Endothelial cell (in vitro differentiated cells): ENCODE measurements around the gene LSM2. TPM values are rescaled to one million over a fixed set of nuclear protein-coding genes. Genes with fewer than 3 reads are reported as not detected.
"Not testable (repeated sequence)": the region's sequence is repeated elsewhere in the genome, so short reads cannot be mapped to it uniquely, and the experiment has no call there.

Experiments used
- DNase-seq: peaks from one replicate; pipeline ENCODE4 v3.0.0; 2021; ENCODE audit warnings: low spot score
- H3K27ac Mint-ChIP-seq: one replicate; pipeline ENCODE4 v1.8.0; 2021; ENCODE audit warnings: mixed read lengths, inconsistent platforms; ENCODE audit not compliant: unreplicated experiment
- H3K27me3 Mint-ChIP-seq: one replicate; pipeline ENCODE4 v1.8.0; 2021; ENCODE audit warnings: mild to moderate bottlenecking, moderate library complexity, mixed read lengths, inconsistent platforms; ENCODE audit not compliant: unreplicated experiment
- H3K36me3 Mint-ChIP-seq: one replicate; pipeline ENCODE4 v1.8.0; 2021; ENCODE audit warnings: mild to moderate bottlenecking, low read depth, mixed read lengths, inconsistent platforms; ENCODE audit not compliant: unreplicated experiment
- H3K4me1 Mint-ChIP-seq: one replicate; pipeline ENCODE4 v1.8.0; 2021; ENCODE audit warnings: mild to moderate bottlenecking, mixed read lengths, inconsistent platforms; ENCODE audit not compliant: unreplicated experiment
- H3K4me3 Mint-ChIP-seq: one replicate; pipeline ENCODE4 v1.8.0; 2021; ENCODE audit warnings: mild to moderate bottlenecking, mixed read lengths, inconsistent platforms; ENCODE audit not compliant: unreplicated experiment
- H3K9me3 Mint-ChIP-seq: one replicate; pipeline ENCODE4 v1.8.0; 2021; ENCODE audit warnings: mixed read lengths, inconsistent platforms; ENCODE audit not compliant: unreplicated experiment
- total RNA-seq: library from RNA; stranded (reverse); fragmentation: NEBNext Ultra II Directional; extraction: Animal tissue kit (Norgen Biotek cat#: 25700); gene quantifications from one replicate; pipeline ENCODE4 v1.2.1, GENCODE V29; 2021; ENCODE audit not compliant: unreplicated experiment
- TF ChIP-seq, protein P1 (sequence below): fragments of 200-600 bp; sonication (generic); IDR thresholded peaks from one replicate; pipeline ENCODE4 v1.5.0; 2021; ENCODE audit warnings: antibody characterized with exemption; ENCODE audit not compliant: unreplicated experiment

The LSM2 gene
- total RNA-seq, 1 donor from 2014 or later, result 57.1 TPM

GRCh38 chr6:31819871-31820299 lies 13.1 kb upstream of the LSM2 start:
- H3K36me3 Mint-ChIP-seq, result no peaks in the 10 kb centered on the region
- peaks cover 4% of the 10 kb centered on the region for H3K27me3 Mint-ChIP-seq
- TF ChIP-seq, protein P1, sequence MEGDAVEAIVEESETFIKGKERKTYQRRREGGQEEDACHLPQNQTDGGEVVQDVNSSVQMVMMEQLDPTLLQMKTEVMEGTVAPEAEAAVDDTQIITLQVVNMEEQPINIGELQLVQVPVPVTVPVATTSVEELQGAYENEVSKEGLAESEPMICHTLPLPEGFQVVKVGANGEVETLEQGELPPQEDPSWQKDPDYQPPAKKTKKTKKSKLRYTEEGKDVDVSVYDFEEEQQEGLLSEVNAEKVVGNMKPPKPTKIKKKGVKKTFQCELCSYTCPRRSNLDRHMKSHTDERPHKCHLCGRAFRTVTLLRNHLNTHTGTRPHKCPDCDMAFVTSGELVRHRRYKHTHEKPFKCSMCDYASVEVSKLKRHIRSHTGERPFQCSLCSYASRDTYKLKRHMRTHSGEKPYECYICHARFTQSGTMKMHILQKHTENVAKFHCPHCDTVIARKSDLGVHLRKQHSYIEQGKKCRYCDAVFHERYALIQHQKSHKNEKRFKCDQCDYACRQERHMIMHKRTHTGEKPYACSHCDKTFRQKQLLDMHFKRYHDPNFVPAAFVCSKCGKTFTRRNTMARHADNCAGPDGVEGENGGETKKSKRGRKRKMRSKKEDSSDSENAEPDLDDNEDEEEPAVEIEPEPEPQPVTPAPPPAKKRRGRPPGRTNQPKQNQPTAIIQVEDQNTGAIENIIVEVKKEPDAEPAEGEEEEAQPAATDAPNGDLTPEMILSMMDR, result no peak
- H3K9me3 Mint-ChIP-seq, result no peaks in the 10 kb centered on the region
- H3K4me1 Mint-ChIP-seq, result peaks cover 22% of the 10 kb centered on the region
- no peak for DNase-seq
- peak overlapping the region; percentile 19 for H3K4me3 Mint-ChIP-seq
- H3K27ac Mint-ChIP-seq, result no peak overlapping the region

DNA sequence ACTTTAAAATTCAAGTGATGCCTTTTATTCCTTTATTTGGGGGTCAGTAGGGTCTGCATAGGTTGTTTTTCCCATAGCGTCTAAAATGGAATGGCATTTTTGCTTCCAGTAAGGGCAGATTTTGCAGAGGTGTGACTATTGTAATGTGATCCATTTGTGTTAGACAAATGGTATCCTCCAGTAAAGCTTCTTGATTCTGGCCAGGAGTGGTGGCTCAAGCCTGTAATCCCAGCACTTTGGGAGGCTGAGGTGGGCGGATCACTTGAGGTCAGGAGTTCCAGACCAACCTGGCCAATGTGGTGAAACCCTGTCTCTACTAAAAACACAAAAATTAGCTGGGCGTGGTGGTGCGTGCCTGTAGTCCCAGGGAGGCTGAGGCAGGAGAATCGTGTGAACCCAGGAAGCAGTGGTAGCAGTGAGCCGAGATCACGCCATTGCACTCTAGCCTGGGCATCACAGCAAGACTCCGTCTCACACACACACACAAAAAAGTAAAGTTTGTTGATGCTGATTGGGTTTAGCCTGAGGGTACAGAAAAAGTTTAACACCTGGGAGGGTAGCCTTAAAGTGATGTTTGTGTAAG lies 11.3 kb upstream of the LSM2 start:
- peaks cover 20% of the 10 kb centered on the region for H3K4me1 Mint-ChIP-seq
- peak overlapping the region; percentile 56 for H3K4me3 Mint-ChIP-seq
- not testable (repeated sequence) for H3K27ac Mint-ChIP-seq, H3K9me3 Mint-ChIP-seq, H3K36me3 Mint-ChIP-seq, DNase-seq, H3K27me3 Mint-ChIP-seq

GRCh38 chr6:31817133-31817928 lies 10.6 kb upstream of the LSM2 start:
- DNase-seq, H3K9me3 Mint-ChIP-seq, H3K27ac Mint-ChIP-seq, H3K36me3 Mint-ChIP-seq, H3K27me3 Mint-ChIP-seq: not testable (repeated sequence)
- Mint-ChIP-seq H3K4me1 (peaks cover 15% of the 10 kb centered on the region), H3K4me3 (peak overlapping the region; percentile 56)

GRCh38 chr6:31815025-31815838 lies 8.5 kb upstream of the LSM2 start, which contains the start of the genes HSPA1A and HSPA1L:
Gene HSPA1A, plus strand, starts transcription at chr6:31815543. Its CDS starts 214 bp downstream, at chr6:31815757.
Gene HSPA1L, minus strand, starts transcription at chr6:31815283. Its CDS starts 3,311 bp downstream, at chr6:31811972.
- H3K4me3 Mint-ChIP-seq, result peak within 1 kb of the TSS; percentile 85
- H3K36me3 Mint-ChIP-seq, result no peaks in the 10 kb centered on the region
- peaks cover 7% of the 10 kb centered on the region for H3K27me3 Mint-ChIP-seq
- DNase-seq, result peak; percentile 84
- no peaks in the 10 kb centered on the region for H3K9me3 Mint-ChIP-seq
- TF ChIP-seq, protein P1, result no peak
- H3K4me1 Mint-ChIP-seq, result peaks cover 11% of the 10 kb centered on the region
- H3K27ac Mint-ChIP-seq, result peak within 1 kb of the TSS; percentile 96

- Mint-ChIP-seq H3K9me3 (no peaks in the 10 kb centered on the region), H3K4me3 (peak overlapping the region; percentile 85), H3K27me3 (peaks cover 11% of the 10 kb centered on the region), H3K27ac (peak overlapping the region; percentile 96), H3K4me1 (peaks cover 16% of the 10 kb centered on the region), H3K36me3 (no peaks in the 10 kb centered on the region)
- DNase-seq, result peak; percentile 67
- TF ChIP-seq, protein P1, result no peak
Measured at GRCh38 chr6:31814677-31815024, 7.9 kb upstream of the LSM2 start.
